Measurements from ENCODE around the gene HS2ST1. TPM values are rescaled to one million over a fixed set of nuclear protein-coding genes. Genes with fewer than 3 reads are reported as not detected.

The HS2ST1 gene
- total RNA-seq, 6 experiments from 2014 or later, result 9.9 to 17.2 (median 13.7) TPM

- no peaks in the 10 kb centered on the region for H3K9me3 ChIP-seq
- no peak overlapping the region for H3K4me3 ChIP-seq
- 73% methylated on average over 6 of the region's 7 CpGs for WGBS (ENCODE audit: insufficient coverage, low coverage, low lambda C conversion rate, missing lambda C conversion rate)
- no peaks in the 10 kb centered on the region for H3K27me3 ChIP-seq
- peaks cover 0 to 10% (median 3%) of the 10 kb centered on the region in 4 donors for H3K4me1 ChIP-seq
- DNase-seq (no peak), ATAC-seq (no peak)
- H3K27ac ChIP-seq, result no peak overlapping the region
- H3K36me3 ChIP-seq, result no peaks in the 10 kb centered on the region
- TF ChIP-seq CTCF (IDR thresholded peaks at IDR 0.05) (no peak), POLR2A (IDR thresholded peaks at IDR 0.05) (no peak)
- intact Hi-C loops (cut with DNase I), result no loop called here
Measured at GRCh38 chr1:87149241-87150041, 235.0 kb downstream of the HS2ST1 start.

GRCh38 chr1:87150143-87150542 lies 235.7 kb downstream of the HS2ST1 start:
- Histone ChIP-seq H3K27me3 (no peaks in the 10 kb centered on the region), H3K4me1 (peaks cover 0 to 10% (median 3%) of the 10 kb centered on the region in 4 donors), H3K9me3 (no peaks in the 10 kb centered on the region), H3K27ac (no peak overlapping the region), H3K4me3 (no peak overlapping the region), H3K36me3 (no peaks in the 10 kb centered on the region)
- TF ChIP-seq CTCF (IDR thresholded peaks at IDR 0.05) (no peak), POLR2A (IDR thresholded peaks at IDR 0.05) (no peak)
- WGBS (ENCODE audit: insufficient coverage, low coverage, low lambda C conversion rate, missing lambda C conversion rate), result 92% methylated on average over 1 of the region's 1 CpG
- intact Hi-C loops (cut with DNase I), result no loop called here
- ATAC-seq, result no peak
- no peak for DNase-seq

GRCh38 chr1:87151500-87152421 lies 237.3 kb downstream of the HS2ST1 start:
- ATAC-seq (peak; percentile 81 to 91 (median 88)), DNase-seq (peak; percentile 52 to 72 (median 72))
- H3K4me3 ChIP-seq, result peak overlapping the region; percentile 16 to 37 (median 19)
- intact Hi-C loops (cut with DNase I), result no loop called here
- peaks cover 0 to 10% (median 3%) of the 10 kb centered on the region in 4 donors for H3K4me1 ChIP-seq
- 16% methylated on average over 44 of the region's 45 CpGs for WGBS (ENCODE audit: insufficient coverage, low coverage, low lambda C conversion rate, missing lambda C conversion rate)
- TF ChIP-seq CTCF (IDR thresholded peaks at IDR 0.05), result peak in 3 of 4 donors; percentile 37 to 43 (median 37)
- TF ChIP-seq POLR2A (IDR thresholded peaks at IDR 0.05), result no peak
- H3K27ac ChIP-seq, result no peak overlapping the region
- no peaks in the 10 kb centered on the region for H3K27me3 ChIP-seq
- H3K36me3 ChIP-seq, result no peaks in the 10 kb centered on the region
- H3K9me3 ChIP-seq, result no peaks in the 10 kb centered on the region

- ATAC-seq (no peak), DNase-seq (no peak)
- WGBS (ENCODE audit: insufficient coverage, low coverage, low lambda C conversion rate, missing lambda C conversion rate), result 75% methylated on average over 5 of the region's 9 CpGs
- no peak for TF ChIP-seq POLR2A (IDR thresholded peaks at IDR 0.05)
- TF ChIP-seq CTCF (IDR thresholded peaks at IDR 0.05), result no peak
- Histone ChIP-seq H3K4me1 (peaks cover 0 to 10% (median 3%) of the 10 kb centered on the region in 4 donors), H3K9me3 (no peaks in the 10 kb centered on the region), H3K4me3 (no peak overlapping the region), H3K27me3 (no peaks in the 10 kb centered on the region), H3K27ac (no peak overlapping the region), H3K36me3 (no peaks in the 10 kb centered on the region)
- intact Hi-C loops (cut with DNase I), result no loop called here
Measured at GRCh38 chr1:87154384-87154783, 239.9 kb downstream of the HS2ST1 start.
